Measurements from ENCODE around the gene SNX3. TPM values are rescaled to one million over a fixed set of nuclear protein-coding genes. Genes with fewer than 3 reads are reported as not detected.
A peak's percentile ranks its signal among the peaks of the same experiment; 100 is the strongest.

SNX3 gene
- total and polyA plus RNA-seq, 2 experiments from 2014 or later = 291 to 359 TPM

DNA sequence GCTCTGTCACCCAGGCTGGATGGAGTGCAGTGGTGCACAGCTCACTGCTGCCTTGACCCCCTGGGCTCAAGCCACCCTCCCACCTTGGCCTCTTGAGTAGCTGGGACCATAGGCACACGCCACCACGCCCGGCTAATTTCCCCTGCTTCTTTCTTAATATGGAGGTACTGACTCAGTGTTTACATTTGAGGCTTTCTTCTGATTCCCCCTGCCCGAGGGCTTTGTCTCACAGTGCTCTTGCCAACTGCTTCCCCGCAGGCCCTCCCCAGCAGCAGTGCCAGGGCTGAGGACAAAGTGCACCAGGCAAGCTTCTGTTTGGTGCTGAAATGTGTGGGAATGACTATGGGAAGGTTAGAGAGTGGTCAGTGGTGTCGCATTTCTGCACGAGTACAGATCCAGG, 60.2 kb downstream of the SNX3 start:
- no peaks in the 10 kb centered on the region for H3K36me3 ChIP-seq (replicated peaks; ENCODE audit: insufficient read depth, low read depth)
- no peaks in the 10 kb centered on the region for H3K9me3 ChIP-seq (ENCODE audit: low read depth)
- WGBS (ENCODE audit: low lambda C conversion rate, missing lambda C conversion rate) = 66% methylated on average over 7 of the region's 7 CpGs
- H3K9me2 ChIP-seq (replicated peaks; ENCODE audit: insufficient read depth) = no peaks in the 10 kb centered on the region
- no peak overlapping the region for H3K4me2 ChIP-seq
- peak overlapping the region; percentile 12 for H3K27ac ChIP-seq
- TF ChIP-seq EZH2phosphoT487 (IDR thresholded peaks at IDR 0.05; ENCODE audit: low read depth, severe bottlenecking, unreplicated experiment) = no peak
- no peak for TF ChIP-seq EZH2 (IDR thresholded peaks at IDR 0.05; ENCODE audit: borderline replicate concordance)
- TF ChIP-seq, protein P1, sequence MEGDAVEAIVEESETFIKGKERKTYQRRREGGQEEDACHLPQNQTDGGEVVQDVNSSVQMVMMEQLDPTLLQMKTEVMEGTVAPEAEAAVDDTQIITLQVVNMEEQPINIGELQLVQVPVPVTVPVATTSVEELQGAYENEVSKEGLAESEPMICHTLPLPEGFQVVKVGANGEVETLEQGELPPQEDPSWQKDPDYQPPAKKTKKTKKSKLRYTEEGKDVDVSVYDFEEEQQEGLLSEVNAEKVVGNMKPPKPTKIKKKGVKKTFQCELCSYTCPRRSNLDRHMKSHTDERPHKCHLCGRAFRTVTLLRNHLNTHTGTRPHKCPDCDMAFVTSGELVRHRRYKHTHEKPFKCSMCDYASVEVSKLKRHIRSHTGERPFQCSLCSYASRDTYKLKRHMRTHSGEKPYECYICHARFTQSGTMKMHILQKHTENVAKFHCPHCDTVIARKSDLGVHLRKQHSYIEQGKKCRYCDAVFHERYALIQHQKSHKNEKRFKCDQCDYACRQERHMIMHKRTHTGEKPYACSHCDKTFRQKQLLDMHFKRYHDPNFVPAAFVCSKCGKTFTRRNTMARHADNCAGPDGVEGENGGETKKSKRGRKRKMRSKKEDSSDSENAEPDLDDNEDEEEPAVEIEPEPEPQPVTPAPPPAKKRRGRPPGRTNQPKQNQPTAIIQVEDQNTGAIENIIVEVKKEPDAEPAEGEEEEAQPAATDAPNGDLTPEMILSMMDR (IDR thresholded peaks at IDR 0.05; ENCODE audit: poor library complexity) = no peak
- H3K27me3 ChIP-seq = no peaks in the 10 kb centered on the region
- H3K4me3 ChIP-seq = no peak overlapping the region
- H2AFZ ChIP-seq = no peak overlapping the region
- H4K20me1 ChIP-seq (ENCODE audit: insufficient read depth, poor library complexity, severe bottlenecking) = no peaks in the 10 kb centered on the region
- no peaks in the 10 kb centered on the region for H3K4me1 ChIP-seq (ENCODE audit: insufficient read depth)
- H3K79me2 ChIP-seq = no peaks in the 10 kb centered on the region
- peak; percentile 26 for DNase-seq (ENCODE audit: low spot score)

DNA sequence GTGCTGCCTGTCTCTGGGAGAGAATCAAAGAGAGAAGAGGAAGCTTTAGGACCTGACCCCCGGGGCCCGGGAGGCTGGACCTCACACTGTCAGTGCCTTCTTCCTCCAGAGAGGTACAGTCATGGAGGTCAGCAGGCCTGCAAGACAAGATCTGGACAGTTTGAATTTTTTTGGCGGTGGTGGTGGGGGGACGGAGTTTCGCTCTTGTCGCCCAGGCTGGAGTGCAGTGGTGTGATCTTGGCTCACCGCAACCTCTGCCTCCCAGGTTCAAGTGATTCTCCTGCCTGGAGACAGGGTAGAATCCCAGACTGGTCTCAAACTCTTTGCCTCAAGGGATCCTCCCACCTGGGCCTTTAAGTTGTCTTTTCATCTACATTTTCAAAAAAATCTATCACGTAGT, 60.7 kb downstream of the SNX3 start:
- Histone ChIP-seq H3K9me2 (replicated peaks; ENCODE audit: insufficient read depth) (no peaks in the 10 kb centered on the region), H3K36me3 (replicated peaks; ENCODE audit: insufficient read depth, low read depth) (no peaks in the 10 kb centered on the region), H3K27ac (peak overlapping the region; percentile 12), H3K4me2 (no peak overlapping the region), H3K79me2 (no peaks in the 10 kb centered on the region), H2AFZ (no peak overlapping the region), H3K4me3 (no peak overlapping the region), H3K9me3 (ENCODE audit: low read depth) (no peaks in the 10 kb centered on the region), H4K20me1 (ENCODE audit: insufficient read depth, poor library complexity, severe bottlenecking) (no peaks in the 10 kb centered on the region), H3K27me3 (no peaks in the 10 kb centered on the region), H3K4me1 (ENCODE audit: insufficient read depth) (no peaks in the 10 kb centered on the region)
- 92% methylated on average over 8 of the region's 8 CpGs for WGBS (ENCODE audit: low lambda C conversion rate, missing lambda C conversion rate)
- DNase-seq (ENCODE audit: low spot score) = no peak
- no peak for TF ChIP-seq EZH2 (IDR thresholded peaks at IDR 0.05; ENCODE audit: borderline replicate concordance)
- TF ChIP-seq, protein P1 (IDR thresholded peaks at IDR 0.05; ENCODE audit: poor library complexity) = no peak
- TF ChIP-seq EZH2phosphoT487 (IDR thresholded peaks at IDR 0.05; ENCODE audit: low read depth, severe bottlenecking, unreplicated experiment) = no peak

DNA sequence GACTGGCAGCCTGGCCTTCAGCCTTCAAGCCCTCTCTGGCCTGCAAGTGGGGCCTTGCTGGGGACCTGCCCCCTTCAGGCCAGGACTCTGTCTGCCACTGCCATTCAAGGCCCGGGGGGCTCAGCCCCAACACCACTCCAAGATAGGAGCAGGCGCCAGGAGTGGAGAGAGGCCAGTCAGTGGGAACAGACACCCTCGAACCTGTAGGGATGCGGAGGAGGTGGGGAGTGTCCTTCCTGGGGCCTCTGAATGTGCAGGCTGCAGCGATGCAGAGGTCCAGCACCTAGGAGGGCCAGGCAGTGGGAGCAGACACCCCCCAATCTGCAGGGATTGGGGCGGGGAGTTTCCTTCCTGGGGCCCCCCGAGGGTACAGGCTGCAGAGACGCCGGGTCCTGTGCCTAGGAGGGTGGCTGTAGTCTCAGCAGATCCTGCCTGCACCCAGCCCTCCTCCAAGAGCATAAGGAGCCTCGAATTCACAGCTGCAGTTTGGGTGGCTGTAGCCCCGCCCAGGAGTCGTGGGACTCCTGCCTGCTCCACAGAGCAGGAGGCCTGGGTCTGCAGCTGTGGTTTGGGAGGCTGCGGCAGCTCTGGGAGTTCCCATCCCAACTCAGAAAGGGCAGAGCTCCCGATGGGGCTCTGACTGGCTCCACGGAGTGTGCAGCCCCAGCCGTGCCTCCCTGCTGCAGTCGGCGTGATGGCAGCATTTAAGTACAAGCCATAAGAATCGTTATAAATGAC, 61.9 kb downstream of the SNX3 start:
- WGBS (ENCODE audit: low lambda C conversion rate, missing lambda C conversion rate) = 91% methylated on average over 19 of the region's 19 CpGs
- no peaks in the 10 kb centered on the region for H3K9me3 ChIP-seq (ENCODE audit: low read depth)
- H3K4me3 ChIP-seq = no peak overlapping the region
- H3K27ac ChIP-seq = no peak overlapping the region
- H3K9me2 ChIP-seq (replicated peaks; ENCODE audit: insufficient read depth) = no peaks in the 10 kb centered on the region
- no peak for DNase-seq (ENCODE audit: low spot score)
- no peaks in the 10 kb centered on the region for H3K4me1 ChIP-seq (ENCODE audit: insufficient read depth)
- H3K36me3 ChIP-seq (replicated peaks; ENCODE audit: insufficient read depth, low read depth) = no peaks in the 10 kb centered on the region
- H3K4me2 ChIP-seq = no peak overlapping the region
- H4K20me1 ChIP-seq (ENCODE audit: insufficient read depth, poor library complexity, severe bottlenecking) = no peaks in the 10 kb centered on the region
- no peak for TF ChIP-seq EZH2phosphoT487 (IDR thresholded peaks at IDR 0.05; ENCODE audit: low read depth, severe bottlenecking, unreplicated experiment)
- TF ChIP-seq EZH2 (IDR thresholded peaks at IDR 0.05; ENCODE audit: borderline replicate concordance) = no peak
- TF ChIP-seq, protein P1 (IDR thresholded peaks at IDR 0.05; ENCODE audit: poor library complexity) = no peak
- H3K27me3 ChIP-seq = no peaks in the 10 kb centered on the region
- no peak overlapping the region for H2AFZ ChIP-seq
- no peaks in the 10 kb centered on the region for H3K79me2 ChIP-seq
